HuH-7 (cell line): ENCODE results near the gene TCL1B.
"Not testable (repeated sequence)": the region's sequence is repeated elsewhere in the genome, so short reads cannot be mapped to it uniquely, and the experiment has no call there.

Experiments used
- DNase-seq: peaks from one replicate; pipeline ENCODE4 v3.0.0; 2011; ENCODE audit warnings: low spot score

The TCL1B gene

GRCh38 chr14:95703341-95703740 lies 17.1 kb downstream of the TCL1B start:
- DNase-seq = no peak

DNA sequence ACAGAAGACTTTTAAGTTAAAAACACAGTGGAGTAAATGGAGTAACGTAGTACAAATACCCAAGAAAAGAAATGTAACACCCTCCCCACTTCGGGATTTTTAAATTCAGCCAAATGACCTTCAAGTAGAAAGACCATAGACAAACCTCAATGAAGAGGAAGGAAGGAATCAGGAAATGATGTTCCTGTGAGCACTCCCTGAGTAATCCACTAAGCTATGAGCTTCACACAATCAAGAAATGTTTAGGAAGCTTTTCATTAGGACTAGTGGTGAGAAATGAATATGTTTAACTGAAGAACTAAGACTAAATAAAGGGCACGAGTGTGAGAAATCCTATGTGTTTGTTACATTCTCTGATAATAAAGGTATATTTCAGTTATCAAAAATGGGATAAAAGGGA lies 17.6 kb downstream of the TCL1B start:
- DNase-seq = no peak

DNA sequence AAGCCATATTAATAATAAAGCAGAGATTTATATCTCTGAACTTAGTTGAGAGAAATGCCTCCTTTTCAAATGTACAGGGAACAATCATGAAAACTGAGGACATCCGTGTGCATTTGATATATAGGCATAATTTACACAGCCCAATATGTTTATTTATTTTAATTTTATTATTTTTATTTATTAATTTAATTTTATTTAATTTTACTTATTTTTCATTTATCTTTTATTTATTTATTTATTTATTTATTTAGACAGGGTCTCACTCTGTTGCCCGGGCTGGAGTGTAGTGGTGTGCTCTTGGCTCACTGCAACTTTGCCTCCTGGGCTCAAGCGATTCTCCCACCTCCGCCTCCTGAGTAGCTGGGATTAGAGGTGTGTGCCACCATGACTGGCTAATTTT lies 19.3 kb downstream of the TCL1B start:
- no peak for DNase-seq

DNA sequence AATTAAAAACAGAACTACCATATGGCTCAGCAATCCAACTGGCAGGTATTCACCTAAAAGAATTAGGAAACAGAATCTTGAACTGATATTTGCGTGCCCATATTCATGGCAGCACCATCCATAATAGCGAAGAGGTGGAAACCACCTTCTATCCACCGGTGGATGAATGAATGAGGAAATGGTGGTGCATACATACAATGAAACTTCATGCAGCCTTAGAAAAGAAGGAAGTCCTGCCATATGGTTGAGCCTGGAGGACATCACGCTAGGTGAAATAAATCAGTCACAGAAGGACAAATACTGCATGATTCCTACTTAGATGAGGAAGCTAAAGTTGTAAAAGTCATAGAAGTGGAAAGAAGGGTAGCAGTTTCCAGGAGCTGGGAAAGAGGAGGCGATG lies 21.1 kb downstream of the TCL1B start:
- no peak for DNase-seq

GRCh38 chr14:95710106-95710505 lies 23.9 kb downstream of the TCL1B start:
- DNase-seq = no peak

GRCh38 chr14:95711476-95712176 lies 25.4 kb downstream of the TCL1B start:
- no peak for DNase-seq

DNA sequence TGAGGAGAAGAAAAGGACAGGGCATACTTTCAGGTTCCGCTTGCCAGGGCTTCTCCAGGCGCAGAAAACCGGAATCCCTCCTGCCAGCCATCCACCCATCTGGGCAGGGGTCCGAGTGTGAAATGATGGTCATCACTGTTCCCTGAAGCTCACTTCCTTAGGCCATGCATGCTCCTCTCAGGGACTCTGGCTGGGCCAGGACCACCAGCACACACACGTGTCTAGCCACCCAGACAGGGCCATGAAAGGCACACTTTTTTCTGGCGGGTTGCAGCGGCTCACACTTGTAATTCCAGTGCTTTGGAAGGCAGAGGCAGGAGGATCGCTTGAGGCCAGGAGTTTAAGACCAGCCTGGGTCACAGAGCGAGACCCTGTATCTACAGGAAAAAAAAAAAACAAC lies 26.2 kb downstream of the TCL1B start:
- no peak for DNase-seq

- no peak for DNase-seq
Observed at GRCh38 chr14:95713596-95714371, 27.6 kb downstream of the TCL1B start, which contains the start of gene TCL1A. TCL1A (minus strand) TSS chr14:95714125; CDS start chr14:95714066, 59 bp downstream.

DNA sequence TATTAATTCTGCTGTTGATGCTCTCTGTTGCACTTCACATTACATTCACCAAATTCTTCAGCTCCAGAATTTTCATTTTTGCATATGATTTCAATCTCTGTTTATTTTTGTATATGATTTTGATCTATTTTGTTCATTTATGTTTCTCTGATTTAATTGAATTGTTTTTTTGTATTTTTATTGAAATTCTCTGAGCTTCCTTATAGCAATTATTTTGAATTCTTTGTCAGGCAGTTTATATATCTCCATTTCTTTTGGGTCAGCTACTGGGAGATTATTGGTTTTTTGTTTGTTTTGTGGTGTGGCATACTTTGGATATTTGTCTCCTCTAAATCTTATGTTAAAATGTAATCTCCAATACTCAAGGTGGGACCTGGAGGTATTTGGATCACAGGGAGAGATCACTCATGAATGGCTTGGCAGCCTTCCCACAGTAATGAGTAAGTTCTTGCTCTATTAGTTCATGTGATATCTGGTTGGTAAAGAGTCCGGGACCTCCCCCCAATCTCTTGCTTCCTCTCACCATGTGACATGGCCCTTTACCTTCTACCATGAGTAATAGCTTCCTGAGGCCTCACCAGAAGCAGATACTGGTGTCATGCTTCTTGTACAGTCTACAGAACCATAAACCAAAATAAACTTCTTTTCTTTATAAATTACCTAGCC lies 36.4 kb downstream of the TCL1B start:
- DNase-seq = no peak

GRCh38 chr14:95725685-95726336 lies 39.6 kb downstream of the TCL1B start:
- DNase-seq = no peak

- no peak for DNase-seq
Observed at GRCh38 chr14:95727056-95727700, 41.0 kb downstream of the TCL1B start.

- not testable (repeated sequence) for DNase-seq
Observed at GRCh38 chr14:95729402-95730028, 43.3 kb downstream of the TCL1B start.

- DNase-seq = no peak
Observed at GRCh38 chr14:95730126-95730525, 43.9 kb downstream of the TCL1B start.

DNA sequence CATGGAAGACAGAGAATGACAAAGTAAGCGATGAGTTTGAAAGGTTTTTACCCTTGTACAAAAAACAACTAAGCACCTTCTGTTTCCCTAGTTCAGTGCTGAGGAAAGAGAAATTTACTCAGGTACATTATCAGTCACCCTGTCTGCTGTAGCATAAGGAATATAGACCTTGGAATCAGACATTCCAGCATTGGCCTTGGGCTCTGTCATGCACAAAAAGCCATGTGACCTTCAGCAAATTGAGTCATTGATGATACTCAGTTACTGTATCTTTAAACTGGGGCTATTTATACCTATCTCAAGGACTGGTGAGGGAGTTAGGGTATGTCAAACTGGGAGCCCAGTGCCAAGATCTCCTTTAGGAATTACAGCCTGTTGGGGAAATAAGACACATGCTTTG lies 47.0 kb downstream of the TCL1B start:
- DNase-seq = no peak

DNA sequence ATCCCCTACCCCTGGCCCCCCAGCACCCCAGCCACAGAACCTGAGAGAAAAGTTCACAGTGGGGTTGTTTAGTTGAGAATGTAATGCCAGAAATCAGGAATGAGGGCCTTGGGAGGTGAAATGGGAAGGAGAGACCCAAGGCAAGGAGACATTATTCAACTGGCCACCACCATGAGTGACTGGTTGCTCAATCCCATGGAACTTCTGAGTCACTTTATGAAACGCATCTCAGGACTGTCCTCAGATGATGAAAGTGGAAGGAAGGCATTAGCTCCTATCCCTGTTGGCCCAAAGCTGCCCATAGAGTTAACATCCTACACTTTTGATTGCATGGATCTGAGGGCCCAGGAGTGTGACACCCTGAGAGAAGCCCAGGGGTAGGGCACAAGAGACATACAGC lies 53.1 kb downstream of the TCL1B start:
- DNase-seq = no peak

- no peak for DNase-seq
Observed at GRCh38 chr14:95741038-95741490, 54.8 kb downstream of the TCL1B start.

DNA sequence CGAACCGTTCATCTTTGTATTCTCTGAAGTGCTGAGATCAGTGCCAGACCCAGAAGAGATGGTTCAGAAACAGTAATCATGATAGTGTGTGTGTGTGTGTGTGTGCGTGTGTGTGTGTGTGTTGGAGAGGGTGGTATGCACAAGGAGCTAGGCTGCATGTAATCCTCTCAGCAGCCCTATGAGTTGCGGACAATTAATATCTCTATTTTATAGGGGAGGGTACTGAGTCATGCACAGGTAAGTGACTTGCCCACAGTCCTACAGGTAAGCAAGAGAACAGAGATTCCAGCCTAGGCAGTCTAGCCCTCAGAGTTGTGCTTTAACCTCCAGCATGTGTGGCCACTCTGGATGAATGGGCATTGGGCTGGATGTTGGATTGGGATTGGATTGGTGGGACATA lies 55.6 kb downstream of the TCL1B start:
- DNase-seq = no peak
